Activated CD8-positive, alpha-beta memory T cell treated with anti-CD3 and anti-CD28 coated beads, Interleukin-2, amount 50 U/mL, for 4 hours (primary cell): ENCODE data around the gene ATP8A2.

Source experiments
- DNase-seq: peaks from one replicate; pipeline ENCODE4 v3.0.0-alpha.2; 2020

Gene ATP8A2

GRCh38 chr13:25867038-25867437 lies 495.3 kb downstream of the ATP8A2 start:
- no peak for DNase-seq

- no peak for DNase-seq
Observed at GRCh38 chr13:25868490-25868889, 496.7 kb downstream of the ATP8A2 start.

- DNase-seq = no peak
Observed at GRCh38 chr13:25869941-25870340, 498.2 kb downstream of the ATP8A2 start.

GRCh38 chr13:25871389-25872125 lies 499.8 kb downstream of the ATP8A2 start:
- DNase-seq = no peak

GRCh38 chr13:25872481-25873241 lies 500.9 kb downstream of the ATP8A2 start:
- no peak for DNase-seq

GRCh38 chr13:25873242-25873612 lies 501.5 kb downstream of the ATP8A2 start:
- no peak for DNase-seq

- DNase-seq = no peak
Observed at GRCh38 chr13:25874064-25874737, 502.4 kb downstream of the ATP8A2 start.

GRCh38 chr13:25874907-25875306 lies 503.1 kb downstream of the ATP8A2 start:
- DNase-seq = peak; percentile 61

- no peak for DNase-seq
Observed at GRCh38 chr13:25876247-25876646, 504.5 kb downstream of the ATP8A2 start.

- DNase-seq = no peak
Observed at GRCh38 chr13:25879466-25879865, 507.7 kb downstream of the ATP8A2 start.

- no peak for DNase-seq
Observed at GRCh38 chr13:25881136-25881926, 509.6 kb downstream of the ATP8A2 start.

- no peak for DNase-seq
Observed at GRCh38 chr13:25881971-25882451, 510.2 kb downstream of the ATP8A2 start.

- DNase-seq = no peak
Observed at GRCh38 chr13:25882466-25883357, 510.9 kb downstream of the ATP8A2 start.

- no peak for DNase-seq
Observed at GRCh38 chr13:25885418-25885817, 513.6 kb downstream of the ATP8A2 start.

- no peak for DNase-seq
Observed at GRCh38 chr13:25886438-25887214, 514.9 kb downstream of the ATP8A2 start.

- DNase-seq = no peak
Observed at GRCh38 chr13:25887962-25888655, 516.3 kb downstream of the ATP8A2 start.

- DNase-seq = no peak
Observed at GRCh38 chr13:25890671-25891212, 519.0 kb downstream of the ATP8A2 start.

- no peak for DNase-seq
Observed at GRCh38 chr13:25898991-25899390, 527.2 kb downstream of the ATP8A2 start.

- DNase-seq = no peak
Observed at GRCh38 chr13:25899464-25899863, 527.7 kb downstream of the ATP8A2 start.

GRCh38 chr13:25899952-25900351 lies 528.2 kb downstream of the ATP8A2 start:
- DNase-seq = no peak
